GM18508 (cell line): ENCODE measurements around the gene KIF5B.
"Not testable (repeated sequence)": the region's sequence is repeated elsewhere in the genome, so short reads cannot be mapped to it uniquely, and the experiment has no call there.

Source experiments
- ATAC-seq: cut with Tn5 transposase; IDR thresholded peaks from one replicate; pipeline ENCODE4 v1.9.1; 2021; ENCODE audit warnings: moderate number of reproducible peaks; ENCODE audit not compliant: insufficient read depth, unreplicated experiment

Gene KIF5B

GRCh38 chr10:32056136-32057035 is at the start of gene KIF5B:
TSS of gene KIF5B (minus strand) at chr10:32056425. CDS start at chr10:32055973, 452 bp downstream.
- ATAC-seq: peak; percentile 53

- no peak for ATAC-seq
These were observed 49.7 kb upstream of the KIF5B start for GRCh38 chr10:32105782-32106382.

GRCh38 chr10:32104622-32105509 is 48.6 kb upstream of the KIF5B start:
- ATAC-seq: no peak

- ATAC-seq: no peak
These were observed 48.0 kb upstream of the KIF5B start for GRCh38 chr10:32104181-32104580.

- ATAC-seq: no peak
These were observed 47.5 kb upstream of the KIF5B start for GRCh38 chr10:32103721-32104120.

GRCh38 chr10:32098566-32099259 is 42.5 kb upstream of the KIF5B start:
- not testable (repeated sequence) for ATAC-seq

- ATAC-seq: no peak
These were observed 39.0 kb upstream of the KIF5B start for GRCh38 chr10:32095116-32095733.

- no peak for ATAC-seq
These were observed 37.4 kb upstream of the KIF5B start for GRCh38 chr10:32093650-32094049.

- ATAC-seq: no peak
These were observed 34.8 kb upstream of the KIF5B start for GRCh38 chr10:32091046-32091445.

GRCh38 chr10:32084185-32084851 is 28.1 kb upstream of the KIF5B start:
- ATAC-seq: no peak

- no peak for ATAC-seq
These were observed 21.8 kb upstream of the KIF5B start for GRCh38 chr10:32077896-32078485.

GRCh38 chr10:32073659-32074058 is 17.4 kb upstream of the KIF5B start:
- ATAC-seq: no peak

GRCh38 chr10:32073128-32073527 is 16.9 kb upstream of the KIF5B start:
- no peak for ATAC-seq

GRCh38 chr10:32072025-32072800 is 16.0 kb upstream of the KIF5B start:
- no peak for ATAC-seq

GRCh38 chr10:32070645-32071044 is 14.4 kb upstream of the KIF5B start:
- no peak for ATAC-seq

GRCh38 chr10:32068569-32068968 is 12.3 kb upstream of the KIF5B start:
- no peak for ATAC-seq

- not testable (repeated sequence) for ATAC-seq
These were observed 11.7 kb upstream of the KIF5B start for GRCh38 chr10:32067931-32068330.

- no peak for ATAC-seq
These were observed 9.6 kb upstream of the KIF5B start for GRCh38 chr10:32065856-32066255.
